HuH-7.5 (cell line): Measurements from ENCODE around the gene DAPK1.

Source experiments
- DNase-seq: peaks from one replicate; pipeline ENCODE4 v3.0.0; 2011; ENCODE audit warnings: low spot score

DAPK1 gene

DNA sequence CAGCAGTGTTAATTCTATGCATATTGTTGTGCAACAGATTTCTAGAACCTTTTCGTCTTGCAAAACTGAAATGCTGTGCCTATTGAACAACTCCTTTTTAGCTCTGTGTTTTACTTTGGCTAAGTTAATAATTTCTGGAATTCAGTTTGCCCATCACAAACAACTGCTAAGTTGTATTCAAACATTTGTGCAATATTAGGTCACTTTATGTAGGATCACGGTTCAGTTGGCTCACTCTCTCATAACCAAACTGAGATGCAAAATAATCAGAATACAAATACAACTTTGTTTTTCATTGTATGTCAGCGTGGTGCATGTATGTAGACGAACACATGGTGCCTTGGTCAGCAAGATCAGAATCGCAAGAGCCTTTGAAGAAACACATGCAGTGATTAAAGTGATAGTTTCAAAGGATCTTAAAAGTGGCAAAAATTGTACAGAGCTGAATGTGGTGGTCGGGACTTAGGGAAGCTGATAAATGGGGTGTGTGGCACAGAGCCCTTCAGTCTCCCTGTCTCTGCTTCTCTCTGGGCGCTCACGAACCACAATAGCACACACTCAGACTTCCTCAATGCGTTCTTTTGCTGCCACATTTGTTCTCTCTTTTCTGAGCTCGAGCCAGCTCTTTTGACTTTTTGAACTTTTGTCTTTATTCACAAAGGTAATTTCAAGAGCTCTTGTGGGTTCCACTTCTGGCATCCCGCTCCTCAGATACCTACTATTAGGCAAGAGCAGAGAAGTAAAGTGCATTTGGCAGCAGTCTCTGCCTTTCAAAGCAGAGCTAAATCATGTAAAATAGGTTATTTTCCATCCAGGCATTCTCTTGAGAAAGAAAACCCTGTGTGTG lies 115.8 kb downstream of the DAPK1 start:
- DNase-seq = peak; percentile 54

DNA sequence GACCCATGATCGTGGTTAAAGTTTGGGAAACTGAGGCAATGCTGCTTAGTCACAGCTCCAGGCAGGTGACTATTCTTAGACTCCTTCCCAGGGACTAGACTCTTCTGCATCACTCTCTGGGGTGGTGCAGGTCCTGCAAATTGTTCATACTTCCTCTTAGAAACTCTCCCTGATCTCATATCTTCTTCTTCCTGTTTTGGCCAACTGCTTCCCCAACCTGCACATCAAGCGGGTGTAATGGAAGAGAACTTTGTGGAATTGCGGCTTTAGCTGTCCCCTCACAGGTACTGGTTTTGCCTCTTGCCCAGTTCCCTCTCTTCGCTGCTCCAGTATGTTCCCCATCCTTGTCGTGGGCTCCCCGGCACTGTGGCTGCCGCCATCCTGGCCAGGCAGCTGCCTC lies 116.7 kb downstream of the DAPK1 start:
- DNase-seq = no peak

DNA sequence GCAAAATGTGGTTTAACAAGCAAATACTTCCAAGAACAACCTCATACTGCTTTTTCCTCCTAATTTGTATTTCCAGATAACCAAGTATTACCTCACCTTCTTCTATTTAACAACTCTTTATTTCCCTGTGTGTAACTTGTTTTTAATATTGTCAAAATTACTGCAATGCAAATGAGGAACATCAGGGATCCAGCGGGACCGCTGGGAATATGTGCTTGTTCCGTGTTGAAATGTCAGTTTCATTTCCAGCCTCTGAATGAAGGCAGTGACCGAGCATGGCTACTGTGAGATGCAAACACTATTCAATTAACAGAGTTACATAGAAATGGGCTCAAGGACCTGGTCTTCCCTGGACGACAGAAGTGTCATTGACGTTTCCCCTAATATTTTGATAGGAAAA lies 117.5 kb downstream of the DAPK1 start:
- DNase-seq = no peak

DNA sequence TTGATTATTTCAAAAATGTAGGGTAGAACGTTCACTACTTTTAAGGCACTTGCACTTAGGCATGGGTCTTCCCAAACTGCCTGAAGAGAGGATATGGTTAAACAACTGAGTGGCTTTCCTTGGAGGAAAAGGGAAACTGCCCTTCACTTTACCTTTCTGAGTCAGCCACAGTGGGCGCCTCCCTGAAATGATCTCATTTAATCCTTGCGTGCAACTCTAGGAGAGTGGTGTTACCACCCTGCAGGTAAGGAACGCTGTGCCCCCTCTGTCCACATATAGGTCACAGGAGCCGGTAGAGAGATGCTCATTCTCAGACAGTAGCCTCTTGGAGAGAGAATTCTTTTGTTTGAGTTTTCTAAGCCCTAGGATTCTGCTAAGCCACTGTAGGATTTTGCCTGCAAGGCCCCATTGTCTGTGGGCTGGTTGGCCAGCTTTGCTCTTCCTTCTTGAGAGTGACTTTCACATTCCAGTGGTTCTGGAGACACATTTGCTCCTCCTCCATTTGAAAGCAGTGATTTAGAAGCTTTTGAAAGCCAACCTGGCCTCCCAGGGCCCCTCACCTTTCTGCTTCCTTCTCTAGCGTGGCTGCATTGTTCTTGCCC lies 118.0 kb downstream of the DAPK1 start:
- DNase-seq = no peak

DNA sequence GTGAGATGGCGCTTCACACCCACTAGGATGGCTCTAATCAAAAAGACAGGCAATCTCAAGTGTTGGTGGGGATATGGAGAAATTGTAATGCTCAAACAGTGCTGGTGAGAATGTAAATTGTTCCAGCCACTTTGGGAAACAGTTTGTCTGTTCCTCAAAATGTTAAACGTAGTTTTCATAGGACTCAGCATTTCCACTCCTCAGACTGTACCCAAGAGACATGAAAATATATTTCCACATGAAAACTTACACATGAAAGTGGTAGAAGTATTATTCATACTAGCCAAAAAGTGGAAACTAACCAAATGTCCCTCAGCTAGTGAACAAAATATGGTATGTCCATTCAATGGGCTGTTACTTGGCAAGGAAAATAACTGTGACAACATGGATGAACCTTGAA lies 120.6 kb downstream of the DAPK1 start:
- no peak for DNase-seq

DNA sequence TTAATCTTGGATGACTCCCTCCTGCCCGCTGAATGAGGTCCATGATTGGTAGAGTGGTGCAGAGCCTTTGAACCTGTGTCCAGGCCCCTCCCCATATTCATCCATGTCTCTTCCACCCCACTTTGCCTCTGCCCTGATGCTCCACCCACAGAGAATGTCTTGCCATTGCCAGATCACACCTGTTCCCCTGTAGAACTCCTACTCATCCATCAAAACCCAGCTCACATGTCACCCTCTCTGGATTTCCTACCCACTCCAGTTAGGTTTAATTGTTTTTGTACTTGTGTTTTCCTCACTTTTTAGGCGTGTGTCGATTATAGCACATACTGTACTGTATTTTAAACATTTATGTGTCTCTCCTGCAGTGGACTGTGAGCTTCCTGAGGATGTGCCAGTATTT lies 121.3 kb downstream of the DAPK1 start:
- DNase-seq = no peak

DNA sequence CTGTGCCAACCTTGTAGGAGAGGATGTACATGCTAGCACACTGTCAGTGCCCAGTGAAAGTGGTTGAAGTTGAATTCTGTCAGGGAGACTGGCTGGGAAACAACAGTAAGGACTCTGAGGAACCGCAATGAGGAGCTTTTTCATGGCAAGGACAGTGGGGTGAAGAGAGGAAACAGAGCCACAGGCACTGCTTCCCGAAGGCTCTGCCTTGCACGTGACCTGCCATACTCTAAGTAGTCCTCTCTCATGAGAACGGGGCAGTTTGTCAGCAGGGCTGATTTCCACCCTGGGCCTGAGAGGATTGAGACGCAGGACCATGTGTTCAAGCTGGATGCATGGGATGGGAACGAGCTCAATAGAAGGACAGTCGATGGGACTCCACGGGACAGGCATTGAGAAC lies 121.7 kb downstream of the DAPK1 start:
- DNase-seq = no peak

DNA sequence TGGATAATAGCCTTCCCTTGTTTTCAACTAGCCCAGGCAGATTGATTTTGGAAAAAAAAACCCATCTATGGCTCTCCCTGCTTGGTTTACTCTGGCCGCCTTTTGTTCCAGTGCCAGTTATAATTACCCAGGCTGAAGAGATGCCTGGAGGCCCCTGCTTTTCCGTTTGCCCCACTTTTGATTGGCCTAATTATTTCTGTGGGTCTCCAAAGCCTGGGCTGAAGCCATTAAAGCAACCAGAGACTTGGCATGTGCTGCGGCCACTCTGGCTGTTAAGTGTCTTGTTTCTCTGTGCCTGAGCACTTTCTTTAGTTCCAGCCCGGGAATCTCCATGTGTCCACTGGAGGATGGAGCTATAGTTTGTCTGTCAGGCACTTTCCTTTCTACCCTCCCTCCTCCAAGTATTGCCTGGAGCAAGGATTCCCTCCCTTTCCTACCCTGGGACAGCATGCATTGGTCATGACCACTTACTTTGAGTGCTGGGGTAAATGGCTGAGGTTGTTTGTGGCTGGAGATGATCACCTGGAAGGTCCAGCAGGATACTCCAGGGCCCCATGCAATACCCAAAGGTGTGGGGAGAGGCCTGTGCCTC lies 123.2 kb downstream of the DAPK1 start:
- DNase-seq = no peak

DNA sequence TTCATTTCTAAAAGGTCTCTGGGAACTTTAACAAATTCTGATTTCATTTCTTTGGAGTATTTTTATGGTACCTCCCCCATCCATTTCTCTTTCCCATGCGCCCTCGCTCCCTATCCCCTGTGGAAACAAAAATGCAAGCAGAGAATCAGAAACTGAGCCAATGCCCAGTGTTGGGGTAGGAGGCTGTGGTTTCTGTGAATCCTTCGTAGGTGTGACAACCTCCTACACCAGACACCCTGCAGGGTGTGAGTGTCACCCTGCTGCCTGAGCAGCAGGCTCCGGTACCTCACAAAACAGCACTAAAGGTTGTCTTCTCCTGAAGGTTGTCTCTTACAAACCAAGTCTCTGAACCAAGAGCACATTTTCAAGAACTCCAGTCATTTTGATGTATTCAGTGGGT lies 124.4 kb downstream of the DAPK1 start:
- no peak for DNase-seq

DNA sequence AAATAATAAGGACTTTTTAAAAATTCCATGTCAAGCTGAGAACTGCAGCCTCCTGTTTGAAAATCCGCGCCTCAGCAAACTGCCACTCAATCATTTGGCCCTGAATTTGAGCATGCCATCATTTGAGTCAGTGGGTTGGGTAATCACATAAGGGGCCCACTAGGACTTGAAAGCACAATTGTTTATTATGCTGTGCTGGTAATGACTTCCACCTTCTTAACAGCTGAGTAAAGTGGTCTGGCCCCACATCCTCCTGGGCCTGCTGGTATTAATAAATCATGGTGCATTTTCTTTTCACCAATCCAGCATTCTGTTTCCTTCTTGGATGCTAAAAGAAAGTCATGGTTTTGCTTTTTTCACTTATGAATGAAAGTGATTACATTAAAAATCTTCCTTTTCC lies 125.3 kb downstream of the DAPK1 start:
- no peak for DNase-seq

DNA sequence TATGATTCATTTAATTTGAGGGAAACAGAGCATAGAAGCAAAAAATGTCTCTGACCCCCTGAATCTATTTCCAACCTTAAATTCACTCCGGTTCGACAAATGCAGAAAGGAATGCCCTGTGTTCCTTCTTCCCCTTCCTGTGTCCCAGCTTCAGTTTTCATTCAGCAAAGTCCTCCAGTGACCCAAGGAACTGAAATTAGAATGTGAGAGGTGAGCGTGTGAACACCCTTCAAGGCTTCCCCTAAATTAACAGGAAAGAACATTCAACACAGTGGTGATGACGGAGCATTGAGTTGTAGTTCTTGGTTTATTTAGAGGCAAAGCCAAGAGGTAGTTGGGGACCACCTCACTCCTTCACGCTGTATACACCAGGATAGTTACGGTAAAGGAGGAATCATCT lies 130.7 kb downstream of the DAPK1 start:
- no peak for DNase-seq

DNA sequence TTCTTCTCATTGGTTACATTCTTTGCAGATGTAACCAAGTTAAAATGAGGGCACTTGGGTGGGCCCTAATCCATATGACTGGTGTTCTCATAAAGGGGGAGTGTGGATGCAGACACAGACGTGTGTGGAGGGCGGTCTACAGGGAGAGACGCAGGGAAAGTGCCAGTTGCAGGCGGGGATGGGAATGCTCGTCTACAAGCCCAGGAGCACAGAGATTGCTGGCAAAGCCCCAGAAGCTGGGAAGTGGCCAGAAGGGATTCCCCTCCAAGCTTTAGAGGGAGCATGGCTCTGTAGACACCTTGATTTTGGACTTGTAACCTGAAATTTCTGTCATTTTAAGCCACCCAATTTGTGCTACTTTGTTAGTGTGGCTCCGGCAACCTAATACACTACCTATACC lies 131.4 kb downstream of the DAPK1 start:
- no peak for DNase-seq

DNA sequence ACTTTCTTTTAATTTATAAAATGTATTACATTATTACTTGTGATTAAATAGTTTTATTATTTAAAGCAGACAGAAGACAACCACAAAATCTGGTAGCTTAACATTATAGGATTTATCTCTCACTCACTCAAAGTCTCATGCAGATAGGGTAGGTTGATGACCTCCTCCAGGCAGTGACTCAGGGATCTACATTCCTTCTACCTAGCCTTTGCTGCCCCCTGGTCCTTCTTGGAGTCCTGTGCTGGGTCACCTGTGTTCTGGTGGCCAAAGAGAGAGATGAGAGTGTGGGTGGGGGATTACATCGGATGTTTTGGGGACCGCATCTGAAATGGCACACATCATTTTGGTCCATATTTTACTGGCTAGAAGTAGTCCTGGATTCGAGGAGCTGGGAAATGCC lies 132.6 kb downstream of the DAPK1 start:
- no peak for DNase-seq

DNA sequence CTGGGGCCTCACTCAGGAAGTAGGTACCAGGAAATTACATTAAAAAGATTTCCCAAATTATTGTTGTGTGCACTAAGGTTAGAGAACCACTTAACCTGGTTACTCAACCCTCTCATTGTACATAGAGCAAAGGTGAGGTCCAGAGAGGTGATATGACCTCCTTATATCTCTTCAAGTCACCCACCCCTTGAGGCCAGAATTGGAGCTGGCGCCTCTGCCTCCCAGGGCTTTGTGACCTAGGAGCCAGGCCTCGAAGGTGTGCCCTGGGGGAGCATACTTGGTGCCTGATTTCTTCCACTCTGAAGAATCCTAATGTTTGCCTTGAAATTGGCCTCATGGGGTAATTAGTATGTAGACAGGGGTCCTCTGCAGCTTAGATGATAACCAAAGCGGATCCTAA lies 133.2 kb downstream of the DAPK1 start:
- DNase-seq = no peak

DNA sequence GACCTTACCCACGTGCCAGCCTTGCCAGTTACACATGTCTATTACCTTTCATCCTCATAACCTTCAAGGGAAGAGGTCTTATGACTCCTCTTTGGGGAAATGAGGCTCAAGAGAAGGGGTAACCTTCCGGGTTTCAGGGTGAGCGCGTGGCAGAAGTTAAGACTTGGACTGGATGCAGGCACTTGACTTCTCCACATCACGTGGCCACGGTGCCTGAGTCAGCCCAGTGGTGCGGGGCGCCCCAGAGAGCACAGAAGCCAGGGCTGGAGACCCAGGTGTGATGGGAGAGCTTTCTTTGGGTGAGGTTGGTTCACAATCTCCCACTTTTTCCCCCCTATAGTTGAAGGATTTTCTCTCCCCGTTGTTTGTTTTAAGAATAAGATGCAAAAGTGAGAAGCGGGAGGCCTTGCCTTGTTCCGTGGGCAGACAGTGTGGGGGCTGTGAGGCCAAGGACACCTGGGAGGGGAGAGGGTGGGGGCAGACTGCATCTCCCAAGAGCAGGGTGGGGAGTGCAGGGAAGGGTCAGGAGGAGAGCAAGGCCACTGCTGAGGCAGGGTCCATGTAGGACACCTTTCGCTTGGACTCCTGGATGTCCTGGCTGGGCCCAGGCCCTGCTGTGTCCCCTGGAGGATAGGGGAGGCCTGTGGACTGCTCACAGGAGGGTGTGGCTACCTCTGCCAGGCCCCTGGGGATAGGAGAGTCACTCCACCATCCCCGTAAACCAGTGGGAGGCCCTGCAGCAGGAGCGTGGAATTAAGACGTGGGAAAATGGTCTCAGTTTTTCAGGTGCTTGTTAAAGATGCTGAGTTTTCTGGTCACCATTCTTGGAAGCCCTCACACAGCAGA lies 138.2 kb downstream of the DAPK1 start:
- no peak for DNase-seq

DNA sequence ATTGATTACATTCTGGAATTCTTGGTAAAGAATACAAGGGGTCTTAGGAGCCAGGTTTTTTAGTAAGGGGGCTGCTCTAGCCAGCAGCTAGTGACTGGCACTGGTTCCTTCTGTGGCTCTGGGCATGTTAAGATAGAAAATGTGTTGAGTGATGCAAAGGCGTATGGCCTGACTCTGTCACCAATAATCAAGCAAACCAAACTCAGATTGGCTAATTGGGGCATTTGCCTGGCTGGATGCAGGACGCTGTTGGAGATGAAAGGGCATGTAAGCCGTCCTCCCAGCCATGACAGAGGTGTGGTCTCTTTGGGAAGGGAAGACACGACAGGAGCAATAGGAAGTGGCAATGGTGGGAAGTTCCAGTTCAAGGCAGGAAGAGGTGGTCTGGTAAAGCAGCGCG lies 140.6 kb downstream of the DAPK1 start:
- DNase-seq = no peak

DNA sequence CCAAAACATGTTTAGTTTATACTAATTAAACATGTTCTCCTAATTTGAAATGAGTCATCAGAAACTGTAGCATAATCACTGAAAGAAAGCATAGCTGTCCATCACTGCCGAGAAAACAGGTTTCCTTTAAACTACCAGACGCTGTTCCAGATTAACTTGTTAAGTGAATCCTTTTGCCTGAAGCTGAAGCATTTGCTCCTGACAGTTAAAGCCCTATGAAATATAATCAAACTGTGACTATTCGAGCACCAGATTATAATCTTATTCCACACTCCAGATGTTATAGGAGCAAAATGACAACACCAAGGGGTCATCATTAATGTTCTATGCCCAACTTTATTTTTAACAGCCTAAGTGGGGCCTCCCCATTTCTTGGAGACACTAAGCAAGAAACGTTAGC lies 142.3 kb downstream of the DAPK1 start:
- no peak for DNase-seq

DNA sequence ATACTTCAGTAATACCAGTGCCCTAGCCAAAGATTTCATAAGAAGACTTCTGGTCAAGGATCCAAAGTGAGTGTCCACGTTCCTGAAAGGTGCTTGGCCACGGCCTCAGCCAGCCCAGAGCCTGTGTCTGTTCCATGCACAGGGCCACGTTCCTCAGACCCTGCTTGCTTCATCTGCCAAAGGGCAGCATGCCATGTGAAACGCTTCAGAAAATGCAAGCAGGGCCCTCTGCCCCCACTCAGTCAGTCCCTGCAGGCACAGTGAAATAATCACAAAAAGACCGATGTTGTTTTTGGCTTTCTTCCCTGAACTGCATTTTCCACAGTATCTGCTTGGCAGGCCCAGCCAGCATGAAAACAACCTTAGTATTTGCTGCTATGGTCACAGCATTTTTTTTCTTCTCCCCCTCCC lies 142.7 kb downstream of the DAPK1 start:
- DNase-seq = no peak

DNA sequence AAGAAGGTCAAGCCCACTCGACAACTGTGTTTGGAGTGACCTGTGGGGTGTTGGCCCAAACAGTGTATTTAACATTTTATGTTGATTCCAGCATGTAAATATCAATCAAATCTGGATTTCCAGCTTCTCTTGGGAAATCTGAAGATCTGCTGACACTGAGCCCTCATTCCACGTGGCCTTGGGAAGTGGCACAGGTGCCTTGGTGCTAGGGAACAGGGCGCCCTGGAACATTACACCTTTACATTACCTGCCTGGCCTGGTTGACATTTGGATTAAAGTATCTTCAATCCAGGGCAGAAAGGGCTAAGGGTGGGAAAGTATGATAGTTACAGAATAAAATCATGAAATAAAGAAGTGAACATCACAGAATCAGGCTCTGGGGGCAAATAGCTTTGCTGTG lies 143.4 kb downstream of the DAPK1 start:
- no peak for DNase-seq

DNA sequence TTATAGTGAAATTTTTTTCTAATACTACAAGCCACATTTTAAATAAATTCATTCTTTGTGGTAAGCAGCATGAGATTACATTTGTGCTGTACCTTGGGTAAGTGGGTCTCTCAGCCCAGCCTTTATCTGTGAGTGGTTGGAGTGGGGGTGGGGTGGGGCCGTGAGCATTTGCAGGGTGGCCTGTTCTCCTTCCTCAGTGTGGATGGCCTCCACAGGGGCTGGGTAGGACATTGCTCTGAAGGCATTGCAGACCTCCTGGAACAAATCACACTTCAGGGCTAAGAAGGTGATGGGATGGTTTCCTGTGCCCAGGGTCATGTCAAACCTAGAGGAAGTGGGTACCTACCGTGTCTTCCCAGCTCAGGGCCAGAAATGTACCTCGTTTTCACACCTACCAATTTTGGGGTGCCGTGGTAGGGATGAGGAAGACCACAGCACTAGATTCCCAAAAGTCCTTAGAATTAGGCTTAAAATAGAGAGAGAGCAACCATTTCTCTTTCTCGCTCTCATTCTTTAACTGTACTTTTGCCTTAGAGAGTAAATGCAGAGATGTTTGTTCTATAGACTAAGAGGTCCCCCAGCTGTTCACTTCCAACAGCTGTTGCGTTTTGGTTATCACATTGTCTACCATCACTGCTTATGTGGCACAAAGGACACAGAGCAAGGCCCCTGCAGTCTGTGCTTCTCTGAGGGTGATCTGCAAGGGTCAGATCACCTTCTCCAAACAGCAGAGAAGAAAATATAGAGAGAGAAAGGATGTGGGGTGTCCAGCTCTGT lies 144.9 kb downstream of the DAPK1 start:
- DNase-seq = no peak

DNA sequence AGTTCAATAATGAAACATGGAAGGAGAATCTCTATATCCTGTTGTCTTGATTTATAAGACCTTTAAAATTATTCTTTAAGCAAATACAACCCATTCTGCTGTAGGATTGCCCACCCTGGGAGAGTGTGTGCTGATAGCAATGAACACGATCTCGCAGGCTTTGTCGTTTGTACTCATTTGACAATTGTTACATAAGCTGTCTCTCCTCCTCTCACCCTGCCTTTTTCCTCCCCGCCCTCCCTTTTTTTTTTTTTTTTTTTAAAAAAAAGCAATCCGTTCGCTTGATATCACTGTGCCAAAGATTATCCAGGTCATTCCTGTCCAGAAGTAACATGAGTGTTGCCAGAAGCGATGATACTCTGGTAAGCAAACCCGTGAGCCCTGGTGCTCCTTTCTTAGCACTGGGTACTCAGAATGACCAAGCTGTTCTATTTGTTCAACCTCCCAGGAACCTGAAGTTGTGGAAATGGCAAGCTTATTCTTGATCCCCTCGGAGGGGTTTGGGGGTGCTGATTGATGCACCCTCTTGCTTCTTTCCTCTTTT lies 145.5 kb downstream of the DAPK1 start:
- no peak for DNase-seq
